Raji (cell line): ENCODE data around the gene SYNGR1.

Experiments
- POLR2A ChIP-seq: IDR thresholded peaks from 2 replicates; pipeline ENCODE4 v1.6.1; 2011; ENCODE audit warnings: low read depth, low read length, control low read depth; ENCODE audit not compliant: insufficient read depth

The SYNGR1 gene

GRCh38 chr22:39349967-39350726 is at the start of gene SYNGR1:
Gene SYNGR1, plus strand, starts transcription at chr22:39349991. Its CDS starts 20 bp downstream, at chr22:39350011.
- TF ChIP-seq POLR2A: no peak

GRCh38 chr22:39300186-39300830 is 49.5 kb upstream of the SYNGR1 start:
- no peak for TF ChIP-seq POLR2A

- no peak for TF ChIP-seq POLR2A
Observed at GRCh38 chr22:39301108-39301507, 48.7 kb upstream of the SYNGR1 start.

- no peak for TF ChIP-seq POLR2A
Observed at GRCh38 chr22:39301926-39302325, 47.9 kb upstream of the SYNGR1 start.

GRCh38 chr22:39302431-39302960 is 47.3 kb upstream of the SYNGR1 start:
- TF ChIP-seq POLR2A: no peak

- TF ChIP-seq POLR2A: no peak
Observed at GRCh38 chr22:39303358-39303757, 46.4 kb upstream of the SYNGR1 start.

GRCh38 chr22:39303892-39304671 is 45.7 kb upstream of the SYNGR1 start:
- no peak for TF ChIP-seq POLR2A

- no peak for TF ChIP-seq POLR2A
Observed at GRCh38 chr22:39306456-39307361, 43.1 kb upstream of the SYNGR1 start.

GRCh38 chr22:39308614-39309363 is 41.0 kb upstream of the SYNGR1 start:
- TF ChIP-seq POLR2A: no peak

GRCh38 chr22:39309364-39309861 is 40.4 kb upstream of the SYNGR1 start:
- no peak for TF ChIP-seq POLR2A

- TF ChIP-seq POLR2A: peak; percentile 19; the same call in 1 of the 2 replicates
Observed at GRCh38 chr22:39309881-39310714, 39.7 kb upstream of the SYNGR1 start.

- TF ChIP-seq POLR2A: peak; percentile 38; the same call in 1 of the 2 replicates
Observed at GRCh38 chr22:39311592-39312400, 38.0 kb upstream of the SYNGR1 start.
